Activated T-helper 1 cell treated with anti-CD3 and anti-CD28 coated beads, Interleukin-12 subunit alpha, Interleukin-12 subunit beta, Interleukin-2, Interleukin-4 antibody, amounts not matched to agents 30 ng/mL and 10 ng/mL and 1 ng/mL, durations not matched to agents 14 hours and 24 hours and 36 hours (primary cell): ENCODE data around the gene SPAG6. TPM values are rescaled to one million over a fixed set of nuclear protein-coding genes. Genes with fewer than 3 reads are reported as not detected.
"Not testable (repeated sequence)": the region's sequence is repeated elsewhere in the genome, so short reads cannot be mapped to it uniquely, and the experiment has no call there.

Experiments used
- DNase-seq: peaks from one replicate; pipeline ENCODE4 v3.0.0; 2021; ENCODE audit warnings: low spot score
- H3K27ac Mint-ChIP-seq: one replicate; pipeline ENCODE4 v1.8.0; 2021; ENCODE audit warnings: mild to moderate bottlenecking, mixed read lengths
- H3K27me3 Mint-ChIP-seq: one replicate; pipeline ENCODE4 v1.8.0; 2022; ENCODE audit warnings: mild to moderate bottlenecking, moderate library complexity, mixed read lengths; ENCODE audit not compliant: insufficient read depth
- H3K36me3 Mint-ChIP-seq: one replicate; pipeline ENCODE4 v1.8.0; 2021; ENCODE audit warnings: low read depth, mixed read lengths
- H3K4me1 Mint-ChIP-seq: one replicate; pipeline ENCODE4 v1.8.0; 2021; ENCODE audit warnings: low read depth, mixed read lengths
- H3K4me3 Mint-ChIP-seq: one replicate; pipeline ENCODE4 v1.8.0; 2021; ENCODE audit warnings: mild to moderate bottlenecking, moderate library complexity, mixed read lengths
- H3K9me3 Mint-ChIP-seq: one replicate; pipeline ENCODE4 v1.8.0; 2021; ENCODE audit warnings: mixed read lengths
- intact Hi-C: fragments of 100-400 bp; cut with micrococcal nuclease; formaldehyde crosslinking; loops from one replicate; pipeline ENCODE4 v1.15.1; 2024
- total RNA-seq: library from RNA; stranded (reverse); gene quantifications from 2 replicates; pipeline ENCODE4 v1.2.3, GENCODE V29; 2022

SPAG6 gene
- total RNA-seq, 1 donor from 2014 or later = 0.18 TPM

DNA sequence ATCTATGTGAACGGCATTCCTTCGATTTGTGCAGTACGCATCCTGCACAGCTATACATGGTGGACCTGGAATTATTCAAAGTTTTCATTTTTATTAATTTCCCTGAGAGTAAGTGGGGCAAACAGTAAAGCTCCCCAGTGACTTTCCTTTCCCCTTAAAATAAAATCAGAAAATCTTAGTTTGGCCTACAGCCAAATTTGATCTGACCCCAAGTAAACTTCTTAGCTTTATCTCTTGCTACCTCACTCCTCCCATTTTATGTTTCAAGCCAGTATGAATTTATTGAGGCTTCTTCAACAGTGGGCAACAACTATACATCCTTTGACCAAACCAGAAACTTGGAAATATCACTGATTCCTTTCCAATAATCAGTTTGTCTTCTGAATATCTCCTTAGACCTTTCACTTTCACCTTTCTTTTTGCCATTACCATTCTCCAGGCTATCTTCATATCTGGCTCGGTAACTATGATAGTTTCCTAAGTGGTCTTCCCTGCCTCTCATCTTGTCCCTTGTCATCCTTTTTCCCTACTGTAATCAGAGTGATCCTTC is 11.1 kb downstream of the SPAG6 start:
- no peak for DNase-seq
- H3K4me1 Mint-ChIP-seq = peaks cover 8% of the 10 kb centered on the region
- peaks cover 7% of the 10 kb centered on the region for H3K27me3 Mint-ChIP-seq
- no peaks in the 10 kb centered on the region for H3K36me3 Mint-ChIP-seq
- no peak overlapping the region for H3K4me3 Mint-ChIP-seq
- no peak overlapping the region for H3K27ac Mint-ChIP-seq
- no peaks in the 10 kb centered on the region for H3K9me3 Mint-ChIP-seq
- intact Hi-C loops = no loop called here

DNA sequence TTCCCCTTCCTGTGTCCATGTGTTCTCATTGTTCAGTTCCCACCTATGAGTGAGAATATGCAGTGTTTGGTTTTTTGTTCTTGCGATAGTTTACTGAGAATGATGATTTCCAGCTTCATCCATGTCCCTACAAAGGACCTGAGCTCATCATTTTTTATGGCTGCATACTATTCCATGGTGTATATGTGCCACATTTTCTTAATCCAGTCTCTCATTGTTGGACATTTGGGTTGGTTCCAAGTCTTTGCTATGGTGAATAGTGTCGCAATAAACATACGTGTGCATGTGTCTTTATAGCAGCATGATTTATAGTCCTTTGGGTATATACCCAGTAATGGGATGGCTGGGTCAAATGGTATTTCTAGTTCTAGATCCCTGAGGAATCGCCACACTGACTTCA is 12.5 kb downstream of the SPAG6 start:
- H3K4me1 Mint-ChIP-seq, H3K9me3 Mint-ChIP-seq, H3K36me3 Mint-ChIP-seq, H3K27me3 Mint-ChIP-seq, H3K4me3 Mint-ChIP-seq, intact Hi-C loops, DNase-seq, H3K27ac Mint-ChIP-seq: not testable (repeated sequence)

DNA sequence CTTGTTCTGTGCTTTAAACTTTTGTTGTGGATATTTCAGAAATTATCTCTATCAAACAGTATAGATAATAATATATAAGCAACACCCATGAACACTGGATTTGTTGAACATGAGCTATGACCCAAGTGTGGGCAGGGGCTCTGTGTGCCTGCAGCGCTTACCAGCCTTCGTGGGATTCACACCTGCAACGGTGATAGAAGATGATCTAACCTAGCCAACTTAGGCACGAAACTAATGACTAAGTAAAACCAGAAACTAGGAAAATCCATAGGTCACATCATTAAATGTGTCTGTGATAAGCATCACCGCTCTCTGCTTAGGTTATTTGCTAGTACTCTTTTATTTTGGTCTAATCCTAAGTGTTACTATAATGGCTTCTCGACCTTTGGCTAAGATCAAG is 18.0 kb downstream of the SPAG6 start:
- H3K9me3 Mint-ChIP-seq = peaks cover 4% of the 10 kb centered on the region
- intact Hi-C loops = no loop called here
- no peak overlapping the region for H3K4me3 Mint-ChIP-seq
- no peak overlapping the region for H3K27ac Mint-ChIP-seq
- no peak for DNase-seq
- H3K27me3 Mint-ChIP-seq = peaks cover 2% of the 10 kb centered on the region
- H3K36me3 Mint-ChIP-seq = no peaks in the 10 kb centered on the region
- peaks cover 36% of the 10 kb centered on the region for H3K4me1 Mint-ChIP-seq

DNA sequence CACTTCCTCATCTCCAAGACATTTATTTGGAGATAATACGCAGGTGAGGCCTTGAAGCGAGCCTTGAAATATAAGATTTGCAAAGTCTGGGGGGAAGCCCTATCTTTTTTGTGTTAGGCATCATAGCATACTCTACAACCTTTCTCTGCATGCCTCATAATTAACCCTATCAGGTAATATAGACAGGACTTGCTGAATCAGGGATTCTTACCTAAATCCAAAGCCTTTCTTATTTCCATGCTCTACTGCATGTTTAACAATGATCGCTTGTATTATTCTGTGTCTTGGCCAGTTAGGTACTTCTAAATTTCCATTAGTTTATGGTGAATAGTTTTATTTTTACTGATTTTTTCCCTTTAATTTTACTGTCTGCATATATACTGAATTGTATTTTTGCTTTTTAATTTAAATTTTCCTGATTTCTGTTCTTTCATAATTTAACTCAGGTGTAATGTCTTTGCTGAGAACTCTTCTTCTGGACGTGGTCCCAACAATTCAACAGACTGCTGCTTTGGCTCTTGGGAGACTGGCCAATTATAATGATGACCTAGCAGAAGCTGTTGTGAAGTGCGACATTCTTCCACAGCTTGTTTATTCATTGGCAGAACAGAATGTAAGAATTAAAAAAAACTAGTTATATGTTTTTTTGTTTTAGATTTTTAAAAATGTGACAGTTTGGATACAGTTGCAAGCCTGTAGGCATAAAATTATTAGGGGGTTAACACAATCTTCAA is 19.3 kb downstream of the SPAG6 start:
- H3K9me3 Mint-ChIP-seq = peaks cover 4% of the 10 kb centered on the region

DNA sequence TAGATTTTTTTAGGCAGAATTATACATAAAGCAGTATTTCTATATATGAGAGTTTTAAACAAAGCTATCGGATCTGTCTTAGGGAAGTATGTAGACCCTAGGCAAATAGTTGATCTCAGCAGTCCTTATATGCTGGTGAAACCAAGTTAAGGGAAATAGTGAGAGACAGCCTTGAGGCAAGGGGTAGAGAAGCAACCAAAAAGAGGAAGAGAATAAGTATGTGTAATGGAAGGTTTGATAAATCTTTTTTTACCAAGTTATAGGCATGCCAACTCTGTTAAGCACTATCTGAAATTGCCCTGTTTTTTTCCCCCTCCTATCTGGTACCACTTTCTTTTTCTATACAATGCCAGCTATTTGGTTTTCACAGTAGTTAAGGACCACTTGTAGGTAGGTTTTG is 19.9 kb downstream of the SPAG6 start:
- Mint-ChIP-seq H3K4me3 (no peak overlapping the region), H3K27ac (no peak overlapping the region), H3K27me3 (no peaks in the 10 kb centered on the region), H3K36me3 (no peaks in the 10 kb centered on the region), H3K9me3 (peaks cover 4% of the 10 kb centered on the region), H3K4me1 (peaks cover 54% of the 10 kb centered on the region)
- DNase-seq = no peak
- intact Hi-C loops = no loop called here

More for the DNA sequence above, 19.3 kb downstream of the SPAG6 start:
- H3K36me3 Mint-ChIP-seq = no peaks in the 10 kb centered on the region
- no peak overlapping the region for H3K4me3 Mint-ChIP-seq
- no peak overlapping the region for H3K27ac Mint-ChIP-seq
- H3K4me1 Mint-ChIP-seq = peaks cover 48% of the 10 kb centered on the region
- peaks cover 2% of the 10 kb centered on the region for H3K27me3 Mint-ChIP-seq
- intact Hi-C loops = no loop called here
- no peak for DNase-seq

DNA sequence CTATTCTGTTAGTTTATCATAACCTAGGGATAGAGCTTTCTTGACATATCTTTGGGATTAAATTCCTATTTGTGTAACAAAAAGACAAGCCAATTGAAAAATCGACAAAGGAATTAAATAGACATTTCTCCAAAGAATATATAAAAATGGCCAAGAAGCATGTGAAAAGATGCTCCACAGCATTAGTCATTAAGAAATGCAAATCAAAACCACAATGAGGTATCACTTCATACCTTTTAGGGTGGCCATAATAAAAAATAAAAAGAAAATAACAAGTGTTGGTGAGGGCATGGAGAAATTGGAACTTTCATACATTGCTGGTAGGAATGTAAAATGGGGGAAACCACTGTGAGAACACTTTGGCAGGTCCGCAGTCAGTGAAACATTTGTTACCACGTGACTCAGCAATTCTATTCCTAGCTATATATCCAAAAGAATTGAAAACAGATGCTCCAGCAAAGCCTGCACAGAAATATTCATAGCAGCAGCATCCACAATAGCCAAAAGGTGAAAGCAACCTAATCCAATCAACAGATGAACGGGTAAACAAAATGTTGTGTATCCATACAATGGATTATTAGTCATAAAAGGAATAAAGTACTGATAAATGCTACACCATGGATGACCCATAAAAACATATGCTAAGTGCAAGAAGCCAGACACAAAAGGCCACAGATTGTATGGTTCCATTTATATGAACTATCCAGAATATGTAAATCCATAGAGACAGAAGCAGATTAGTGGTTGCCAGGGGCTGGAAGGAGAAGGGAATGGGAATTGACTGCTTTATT is 20.5 kb downstream of the SPAG6 start:
- Mint-ChIP-seq H3K4me3 (no peak overlapping the region), H3K27ac (no peak overlapping the region), H3K9me3 (peaks cover 4% of the 10 kb centered on the region), H3K4me1 (peaks cover 56% of the 10 kb centered on the region), H3K27me3 (no peaks in the 10 kb centered on the region), H3K36me3 (no peaks in the 10 kb centered on the region)
- DNase-seq = no peak
- intact Hi-C loops = loop anchor here (2.0 kb wide), 2 partner anchors 25 to 205 kb away; no protein-coding TSS in a partner anchor

DNA sequence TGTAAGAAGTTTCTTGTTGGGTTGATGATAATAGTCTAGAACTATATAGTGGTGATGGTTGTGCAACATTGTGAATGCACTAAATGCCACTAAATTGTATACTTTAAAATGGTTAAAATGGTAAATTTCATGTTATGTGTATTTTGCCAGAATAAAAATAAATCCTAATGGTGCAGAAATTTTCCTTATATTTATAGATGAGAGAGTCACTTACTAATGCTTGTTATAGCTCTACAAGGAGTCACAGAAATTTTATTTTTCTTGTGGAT is 21.1 kb downstream of the SPAG6 start:
- Mint-ChIP-seq H3K4me1 (peaks cover 56% of the 10 kb centered on the region), H3K4me3 (no peak overlapping the region), H3K27ac (no peak overlapping the region), H3K27me3 (no peaks in the 10 kb centered on the region), H3K36me3 (no peaks in the 10 kb centered on the region), H3K9me3 (peaks cover 4% of the 10 kb centered on the region)
- no peak for DNase-seq
- intact Hi-C loops = loop anchor here (2.0 kb wide), 2 partner anchors 26 to 204 kb away; no protein-coding TSS in a partner anchor

DNA sequence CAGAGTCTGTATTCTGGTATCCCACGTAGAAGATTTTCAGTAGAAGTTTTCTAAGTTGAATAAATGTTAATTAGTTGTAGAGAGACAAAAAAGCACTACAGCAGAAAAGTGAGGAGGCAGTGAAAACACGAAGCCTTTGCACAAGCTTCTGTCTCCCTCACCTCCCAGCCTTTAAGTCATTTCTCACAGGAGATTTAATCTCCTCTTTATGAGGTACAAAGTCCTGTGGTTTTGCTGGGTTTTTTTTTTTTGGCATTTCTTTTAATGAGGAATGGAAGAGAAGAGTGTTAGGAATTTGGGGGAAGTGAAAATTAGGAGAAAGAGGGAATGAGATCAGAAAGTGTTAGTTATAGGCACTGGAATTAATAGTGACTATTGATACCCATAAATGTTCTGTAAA is 21.5 kb downstream of the SPAG6 start:
- intact Hi-C loops = loop anchor here (1.0 to 2.0 kb wide), 3 partner anchors 13 to 204 kb away; no protein-coding TSS in a partner anchor
- Mint-ChIP-seq H3K36me3 (no peaks in the 10 kb centered on the region), H3K4me3 (peak overlapping the region; percentile 59), H3K27ac (peak overlapping the region; percentile 87), H3K9me3 (peaks cover 4% of the 10 kb centered on the region), H3K4me1 (peaks cover 56% of the 10 kb centered on the region), H3K27me3 (no peaks in the 10 kb centered on the region)
- no peak for DNase-seq

DNA sequence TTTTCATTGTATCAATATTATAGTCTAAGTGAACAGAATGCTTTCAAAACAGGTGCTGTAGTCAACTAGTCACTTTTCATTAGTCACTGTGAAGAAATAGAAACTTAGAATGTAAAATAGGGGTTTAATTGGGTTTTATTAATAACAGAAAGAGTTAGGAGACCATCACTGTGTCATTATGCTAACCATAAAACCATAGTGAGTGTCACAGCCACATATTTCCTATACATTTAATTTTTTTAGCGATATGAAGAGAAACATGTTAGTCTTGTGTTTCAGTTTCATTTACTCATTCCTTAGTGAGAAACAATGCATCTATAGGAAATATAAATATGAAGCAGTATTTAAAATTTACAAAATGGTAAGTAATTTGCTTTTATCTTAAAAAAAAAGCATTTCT is 22.2 kb downstream of the SPAG6 start:
- Mint-ChIP-seq H3K4me1 (peaks cover 56% of the 10 kb centered on the region), H3K27ac (peak overlapping the region; percentile 80), H3K36me3 (no peaks in the 10 kb centered on the region), H3K27me3 (no peaks in the 10 kb centered on the region), H3K9me3 (peaks cover 4% of the 10 kb centered on the region), H3K4me3 (peak overlapping the region; percentile 53)
- no peak for DNase-seq
- intact Hi-C loops = loop anchor here (1.0 to 2.0 kb wide), 3 partner anchors 12 to 203 kb away; no protein-coding TSS in a partner anchor

DNA sequence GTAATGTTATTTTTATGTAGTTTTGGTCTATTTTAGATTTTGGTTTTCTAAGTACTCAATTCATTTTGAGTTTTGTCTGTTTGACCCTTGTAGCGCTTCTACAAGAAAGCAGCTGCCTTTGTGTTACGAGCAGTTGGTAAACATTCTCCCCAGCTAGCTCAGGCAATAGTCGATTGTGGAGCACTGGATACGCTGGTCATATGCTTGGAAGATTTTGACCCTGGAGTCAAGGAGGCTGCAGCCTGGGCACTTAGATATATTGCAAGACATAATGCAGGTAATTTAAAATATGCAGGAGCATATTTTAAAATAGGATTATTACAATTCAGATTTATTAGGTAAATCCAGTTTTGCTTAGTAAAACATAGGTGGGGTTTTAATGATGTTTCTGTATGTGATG is 23.1 kb downstream of the SPAG6 start:
- H3K4me3 Mint-ChIP-seq = no peak overlapping the region
- peaks cover 4% of the 10 kb centered on the region for H3K9me3 Mint-ChIP-seq
- intact Hi-C loops = no loop called here
- no peak for DNase-seq
- no peaks in the 10 kb centered on the region for H3K27me3 Mint-ChIP-seq
- peaks cover 54% of the 10 kb centered on the region for H3K4me1 Mint-ChIP-seq
- H3K27ac Mint-ChIP-seq = no peak overlapping the region
- no peaks in the 10 kb centered on the region for H3K36me3 Mint-ChIP-seq

DNA sequence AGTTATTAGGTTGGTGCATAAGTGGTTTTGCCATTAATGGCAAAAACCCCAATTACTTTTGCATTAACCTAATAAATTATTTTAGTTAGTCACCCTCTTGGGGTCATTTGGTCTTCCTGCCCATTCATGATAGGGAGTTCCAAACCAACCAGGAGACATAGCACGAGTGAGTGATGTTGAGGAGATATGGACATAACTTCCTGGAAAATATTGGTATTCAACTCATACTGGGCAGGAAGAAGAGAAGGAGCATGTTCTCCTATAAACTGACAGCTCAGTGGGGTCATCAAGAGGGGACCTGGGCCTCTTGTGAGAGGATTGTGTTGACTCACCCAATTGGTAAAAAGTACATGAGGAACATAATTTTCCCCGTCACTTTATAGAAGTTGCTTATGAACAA is 23.7 kb downstream of the SPAG6 start:
- DNase-seq = no peak
- no peaks in the 10 kb centered on the region for H3K27me3 Mint-ChIP-seq
- H3K9me3 Mint-ChIP-seq = peaks cover 4% of the 10 kb centered on the region
- H3K4me3 Mint-ChIP-seq = no peak overlapping the region
- H3K27ac Mint-ChIP-seq = no peak overlapping the region
- H3K36me3 Mint-ChIP-seq = no peaks in the 10 kb centered on the region
- peaks cover 50% of the 10 kb centered on the region for H3K4me1 Mint-ChIP-seq
- intact Hi-C loops = no loop called here

DNA sequence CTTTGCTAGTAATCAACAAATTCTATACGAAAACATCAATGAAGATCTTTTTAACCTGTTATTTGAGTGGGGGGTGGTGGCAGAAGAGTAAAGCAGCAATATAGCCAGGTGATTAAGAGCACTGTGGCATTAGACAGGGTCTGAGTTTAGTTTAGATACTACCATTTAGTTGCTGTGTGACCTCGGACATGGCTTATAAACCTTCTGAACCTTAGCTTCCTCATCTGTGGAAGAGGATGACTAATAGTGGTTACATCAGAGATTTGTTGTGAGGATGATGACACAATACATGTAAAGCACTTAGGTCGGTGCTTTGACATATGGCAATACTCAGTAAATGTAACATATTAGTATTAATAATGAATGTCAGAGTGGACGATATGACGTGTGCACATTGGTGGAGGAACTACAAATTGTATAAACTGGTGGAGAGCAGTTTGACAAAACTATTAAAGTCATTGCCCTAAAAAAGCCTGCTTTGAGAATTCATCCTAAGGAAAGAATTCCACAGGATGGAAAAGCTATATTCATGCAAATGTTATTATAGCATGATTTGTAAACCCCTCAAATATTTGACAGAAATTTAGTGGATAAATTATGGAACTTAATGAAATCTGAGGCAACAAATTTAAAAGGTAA is 24.3 kb downstream of the SPAG6 start:
- Mint-ChIP-seq H3K4me1 (peaks cover 50% of the 10 kb centered on the region), H3K9me3 (peaks cover 4% of the 10 kb centered on the region), H3K36me3 (no peaks in the 10 kb centered on the region), H3K27ac (no peak overlapping the region), H3K4me3 (no peak overlapping the region), H3K27me3 (no peaks in the 10 kb centered on the region)
- intact Hi-C loops = loop anchor here (10.0 kb wide), 2 partner anchors 285 to 315 kb away; no protein-coding TSS in a partner anchor
- no peak for DNase-seq

DNA sequence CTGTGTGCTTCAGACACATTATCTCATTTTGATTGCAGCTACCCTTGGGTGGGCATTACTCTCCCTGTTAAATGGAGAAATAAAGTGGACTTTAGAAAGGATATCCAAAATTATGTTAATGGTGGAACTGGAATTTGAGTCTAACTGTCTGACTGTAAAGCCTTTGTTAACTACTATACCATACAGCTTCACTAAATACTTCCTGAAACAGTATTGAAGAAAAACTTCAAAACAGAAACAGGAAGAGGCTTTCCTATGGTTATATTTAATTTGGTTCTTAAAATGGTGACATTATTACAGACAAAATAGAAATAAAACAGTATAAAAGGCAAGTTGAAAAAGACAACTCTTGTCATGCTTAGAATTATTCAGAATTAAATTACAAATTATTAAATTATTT is 25.0 kb downstream of the SPAG6 start:
- H3K4me3 Mint-ChIP-seq = no peak overlapping the region
- H3K27ac Mint-ChIP-seq = no peak overlapping the region
- no peaks in the 10 kb centered on the region for H3K36me3 Mint-ChIP-seq
- H3K27me3 Mint-ChIP-seq = no peaks in the 10 kb centered on the region
- no peak for DNase-seq
- H3K9me3 Mint-ChIP-seq = peaks cover 4% of the 10 kb centered on the region
- intact Hi-C loops = loop anchor here (10.0 kb wide), 2 partner anchors 284 to 314 kb away; no protein-coding TSS in a partner anchor
- H3K4me1 Mint-ChIP-seq = peaks cover 53% of the 10 kb centered on the region
